Neural progenitor cell (in vitro differentiated cells): ENCODE measurements around the gene MYO16.

Source experiments
- CTCF ChIP-seq: fragments of 200-600 bp; sonication (generic); IDR thresholded peaks from 2 replicates; pipeline ENCODE4 v1.5.1; 2017; ENCODE audit warnings: antibody characterized with exemption, mild to moderate bottlenecking
- EZH2 ChIP-seq: fragments of 200-600 bp; sonication (generic); IDR thresholded peaks from 2 replicates; pipeline ENCODE4 v1.6.1; 2017; ENCODE audit warnings: antibody characterized with exemption, mild to moderate bottlenecking, moderate library complexity

GRCh38 chr13:108797354-108797753 is 167.9 kb downstream of the MYO16 start:
- no peak for TF ChIP-seq CTCF
- no peak for TF ChIP-seq EZH2
